ENCODE data around the gene GLB1L3.

GLB1L3 gene

DNA sequence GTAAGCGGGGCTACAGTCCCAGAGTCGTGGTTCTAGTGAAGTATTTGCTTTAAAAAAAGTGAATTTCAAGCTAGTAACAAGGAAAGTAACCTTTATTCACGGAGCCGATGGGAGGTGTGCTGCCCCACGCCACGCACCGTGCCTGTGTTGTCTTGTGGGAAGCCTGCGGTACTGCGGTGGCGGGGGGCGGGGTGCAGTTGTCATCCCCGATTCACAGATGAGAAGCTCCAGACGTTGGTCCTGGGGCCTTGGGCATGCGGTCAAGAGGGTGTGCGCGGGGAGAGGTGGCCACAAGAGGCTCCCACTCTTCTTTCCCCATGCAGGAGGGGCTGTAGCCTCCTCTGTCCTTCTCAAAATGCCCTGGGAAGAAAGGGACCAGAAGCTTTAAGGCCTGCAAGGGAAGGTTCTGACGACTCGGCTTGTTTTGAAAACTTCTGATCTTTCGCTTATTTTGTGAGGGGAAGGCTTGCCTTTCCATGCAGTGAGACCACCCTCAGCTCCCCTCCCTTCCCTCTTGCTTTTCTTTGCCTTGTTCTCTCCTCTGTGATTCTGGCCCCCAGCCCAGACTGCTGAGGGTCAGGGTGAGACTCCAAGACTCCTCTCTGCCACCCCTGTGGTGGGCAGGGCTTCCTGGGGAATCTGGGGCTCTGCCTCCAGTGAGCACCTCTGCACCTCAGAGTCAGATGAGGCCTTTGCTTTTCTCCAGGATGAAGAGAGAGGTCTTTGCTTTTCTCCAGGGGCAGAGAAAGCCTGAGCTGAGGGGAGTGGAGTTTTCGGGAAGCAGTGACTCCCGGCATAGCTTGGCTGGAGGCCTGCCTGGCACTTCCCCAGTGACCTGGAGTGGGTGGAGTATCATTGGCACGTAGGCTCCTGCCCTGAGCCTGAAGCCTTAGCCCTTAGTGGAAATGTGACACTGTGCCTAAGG is 6.2 kb downstream of the GLB1L3 start:
- TF ChIP-seq, protein P1, sequence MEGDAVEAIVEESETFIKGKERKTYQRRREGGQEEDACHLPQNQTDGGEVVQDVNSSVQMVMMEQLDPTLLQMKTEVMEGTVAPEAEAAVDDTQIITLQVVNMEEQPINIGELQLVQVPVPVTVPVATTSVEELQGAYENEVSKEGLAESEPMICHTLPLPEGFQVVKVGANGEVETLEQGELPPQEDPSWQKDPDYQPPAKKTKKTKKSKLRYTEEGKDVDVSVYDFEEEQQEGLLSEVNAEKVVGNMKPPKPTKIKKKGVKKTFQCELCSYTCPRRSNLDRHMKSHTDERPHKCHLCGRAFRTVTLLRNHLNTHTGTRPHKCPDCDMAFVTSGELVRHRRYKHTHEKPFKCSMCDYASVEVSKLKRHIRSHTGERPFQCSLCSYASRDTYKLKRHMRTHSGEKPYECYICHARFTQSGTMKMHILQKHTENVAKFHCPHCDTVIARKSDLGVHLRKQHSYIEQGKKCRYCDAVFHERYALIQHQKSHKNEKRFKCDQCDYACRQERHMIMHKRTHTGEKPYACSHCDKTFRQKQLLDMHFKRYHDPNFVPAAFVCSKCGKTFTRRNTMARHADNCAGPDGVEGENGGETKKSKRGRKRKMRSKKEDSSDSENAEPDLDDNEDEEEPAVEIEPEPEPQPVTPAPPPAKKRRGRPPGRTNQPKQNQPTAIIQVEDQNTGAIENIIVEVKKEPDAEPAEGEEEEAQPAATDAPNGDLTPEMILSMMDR (IDR thresholded peaks at IDR 0.05): no peak

DNA sequence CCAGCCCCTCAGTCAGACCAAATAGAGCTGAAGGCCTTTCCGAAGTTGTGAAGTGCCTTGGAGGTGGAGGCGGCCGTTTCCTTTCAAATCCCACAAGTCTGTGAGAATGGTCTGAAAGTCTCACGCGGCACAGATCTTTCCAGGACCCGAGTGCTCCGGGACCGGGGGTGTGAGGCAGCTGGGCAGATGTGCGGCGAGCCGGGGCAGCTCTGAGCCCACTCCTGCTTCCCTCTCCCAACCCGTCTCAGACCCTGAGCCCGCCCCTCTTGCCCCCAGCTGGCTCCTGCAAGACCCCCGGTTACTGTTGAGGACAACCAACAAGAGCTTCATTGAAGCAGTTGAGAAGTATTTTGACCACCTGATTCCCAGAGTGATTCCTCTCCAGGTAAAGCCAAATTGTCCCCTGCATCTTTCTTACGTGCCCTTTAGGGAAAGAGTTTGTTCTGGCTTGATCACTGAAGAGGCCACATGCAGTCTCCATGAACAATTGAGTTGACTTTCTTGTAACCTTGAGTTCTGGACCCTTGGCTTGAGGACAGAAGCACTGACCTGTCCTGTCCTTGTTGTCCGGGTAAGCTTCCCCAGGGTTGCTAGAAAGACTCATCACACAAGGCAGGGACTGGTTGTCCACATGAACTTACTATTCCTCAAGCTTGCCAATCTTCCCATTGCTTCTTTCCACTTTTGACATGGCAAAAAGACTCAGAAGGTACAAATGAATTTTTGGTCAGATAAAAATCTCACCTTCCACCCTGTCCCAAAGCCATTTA is 7.5 kb downstream of the GLB1L3 start:
- TF ChIP-seq, protein P1 (IDR thresholded peaks at IDR 0.05): no peak

DNA sequence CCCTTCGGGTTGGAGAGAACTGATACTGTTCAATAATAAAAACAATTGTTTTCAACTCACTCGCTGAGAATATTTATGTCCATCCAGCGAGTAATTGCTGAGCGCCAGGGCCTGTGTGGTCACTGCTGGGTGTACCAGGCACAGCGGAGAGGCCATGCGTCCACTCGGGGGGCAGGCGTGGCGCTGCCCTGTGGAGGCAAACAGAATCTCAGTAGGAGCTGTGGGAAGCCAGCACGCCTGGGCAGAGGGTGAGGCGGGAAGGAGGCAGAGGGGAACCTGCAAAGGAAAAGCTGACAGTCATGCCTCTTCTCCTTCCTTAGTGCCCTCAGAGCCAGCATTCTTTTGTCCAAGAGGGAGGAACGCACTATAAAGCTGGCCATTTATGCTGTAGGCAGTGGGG is 11.4 kb downstream of the GLB1L3 start:
- TF ChIP-seq, protein P1 (IDR thresholded peaks at IDR 0.05): no peak

DNA sequence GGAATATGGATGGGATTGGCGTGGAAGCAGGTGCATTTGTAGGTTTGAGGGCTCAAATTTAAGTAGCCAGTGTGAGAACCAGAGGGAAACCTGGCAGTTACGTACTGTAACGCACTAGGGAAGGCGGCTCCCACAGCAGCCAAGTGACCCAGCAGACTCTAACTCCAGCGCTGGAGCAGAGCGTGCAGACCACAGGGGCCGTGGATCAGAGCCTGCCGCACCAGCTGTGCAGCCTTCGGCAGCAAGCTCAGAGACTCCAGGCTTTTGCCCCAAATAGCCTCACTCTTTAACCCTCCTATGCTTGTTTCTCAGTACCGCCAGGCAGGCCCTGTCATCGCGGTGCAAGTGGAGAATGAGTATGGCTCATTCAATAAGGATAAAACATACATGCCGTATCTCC is 12.3 kb downstream of the GLB1L3 start:
- TF ChIP-seq, protein P1 (IDR thresholded peaks at IDR 0.05): no peak

DNA sequence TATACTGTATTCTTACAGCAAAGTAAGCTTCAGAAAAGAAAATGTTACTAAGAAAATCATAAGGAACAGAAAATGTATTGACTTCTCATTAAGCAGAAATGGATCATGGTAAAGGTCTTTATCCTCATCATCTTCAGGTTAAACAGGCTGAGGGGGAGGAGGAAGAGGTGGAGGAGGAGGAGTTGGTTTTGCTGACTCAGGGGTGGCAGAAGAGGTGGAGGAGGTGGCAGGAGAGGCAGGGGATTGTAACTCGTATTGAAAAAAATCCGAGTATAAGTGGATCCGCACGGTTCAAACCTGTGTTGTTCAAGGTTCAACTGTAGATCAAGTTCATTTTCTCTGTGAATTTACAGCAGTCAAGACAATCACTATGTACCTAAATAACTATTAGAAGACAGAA is 13.0 kb downstream of the GLB1L3 start:
- TF ChIP-seq, protein P1 (IDR thresholded peaks at IDR 0.05): no peak

DNA sequence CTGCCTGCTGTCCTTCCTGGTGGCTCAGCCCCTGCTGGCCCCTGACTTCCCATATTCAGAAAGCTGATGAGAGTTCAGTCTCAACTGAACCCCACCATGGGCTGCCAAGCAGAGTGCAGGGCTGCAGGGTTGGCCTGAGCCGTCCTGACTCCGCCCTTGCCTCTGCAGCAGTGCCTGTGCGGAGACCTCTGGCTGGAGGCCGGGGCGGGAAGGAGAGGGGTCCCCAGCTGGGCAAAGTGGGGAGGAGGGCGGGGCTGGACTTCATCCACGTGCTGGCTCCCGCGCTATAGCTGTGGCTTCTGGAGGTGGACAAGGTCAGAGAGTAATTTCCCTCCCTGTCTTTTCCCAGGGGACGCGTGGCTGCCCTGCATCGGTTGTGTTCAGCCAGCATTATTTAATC is 13.6 kb downstream of the GLB1L3 start:
- TF ChIP-seq, protein P1 (IDR thresholded peaks at IDR 0.05): no peak

DNA sequence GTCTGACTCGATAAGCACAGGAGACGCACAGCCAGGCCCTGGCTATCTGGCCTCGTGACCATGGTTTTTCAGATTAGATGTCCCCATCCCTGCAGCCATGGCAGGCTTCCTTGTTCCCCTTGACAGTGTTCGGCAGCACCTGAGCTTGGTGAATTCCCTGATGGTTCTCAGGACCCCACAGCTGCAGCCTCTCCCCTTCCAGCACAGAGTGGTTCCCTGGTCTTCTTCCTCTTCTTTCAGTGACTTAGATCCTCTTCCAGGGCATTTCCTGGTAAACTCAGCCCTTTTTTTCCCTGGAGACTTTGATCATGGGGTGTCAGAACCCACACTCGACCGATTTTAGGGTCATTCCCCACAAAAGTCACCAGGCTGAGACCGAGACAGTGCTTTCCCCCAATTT is 14.5 kb downstream of the GLB1L3 start:
- TF ChIP-seq, protein P1 (IDR thresholded peaks at IDR 0.05): no peak

Measured in LNCAP (cell line).